Mesendoderm (in vitro differentiated cells): Measurements from ENCODE around the gene PPP2R2C.

ENCODE experiments used
- DNase-seq: peaks from one replicate; pipeline ENCODE4 v3.0.0; 2013
- H2AK5ac ChIP-seq: 2 replicates; pipeline ENCODE4 v1.6.1; 2013; ENCODE audit warnings: low read length, inconsistent platforms
- H2BK120ac ChIP-seq: 2 replicates; pipeline ENCODE4 v1.6.1; 2013; ENCODE audit warnings: low read depth, mild to moderate bottlenecking, low read length, moderate library complexity, mixed read lengths
- H2BK15ac ChIP-seq: replicated peaks from 2 replicates; pipeline ENCODE4 v1.6.1; 2013; ENCODE audit warnings: low read depth, mild to moderate bottlenecking, moderate library complexity
- H2BK5ac ChIP-seq: 2 replicates; pipeline ENCODE4 v1.6.1; 2013; ENCODE audit warnings: low read length, inconsistent platforms
- H3K18ac ChIP-seq: 2 replicates; pipeline ENCODE4 v1.6.1; 2013; ENCODE audit warnings: mild to moderate bottlenecking, low read length, mixed read lengths
- H3K23ac ChIP-seq: one replicate; pipeline ENCODE4 v1.6.1; 2013; ENCODE audit warnings: low read length
- H3K27ac ChIP-seq: 2 replicates; pipeline ENCODE4 v1.5.1; 2013; ENCODE audit warnings: low read depth, mild to moderate bottlenecking, inconsistent platforms, low read length, moderate library complexity
- H3K27me3 ChIP-seq: 2 replicates; pipeline ENCODE4 v1.6.1; 2013; ENCODE audit warnings: low read length, control low read depth, mild to moderate bottlenecking, inconsistent platforms; ENCODE audit not compliant: insufficient read depth, poor library complexity
- H3K36me3 ChIP-seq: 2 replicates; pipeline ENCODE4 v1.6.1; 2013; ENCODE audit warnings: low read length, inconsistent platforms; ENCODE audit not compliant: control insufficient read depth, insufficient read depth
- H3K4ac ChIP-seq: one replicate; pipeline ENCODE4 v1.6.1; 2013; ENCODE audit warnings: low read depth, mild to moderate bottlenecking, low read length, moderate library complexity
- H3K4me1 ChIP-seq: 2 replicates; pipeline ENCODE4 v1.6.1; 2013; ENCODE audit warnings: low read depth, low read length, inconsistent platforms; ENCODE audit not compliant: control insufficient read depth
- H3K4me2 ChIP-seq: 2 replicates; pipeline ENCODE4 v1.6.1; 2013; ENCODE audit warnings: low read length
- H3K4me3 ChIP-seq: 2 replicates; pipeline ENCODE4 v1.5.1; 2013; ENCODE audit warnings: mild to moderate bottlenecking, low read length
- H3K56ac ChIP-seq: one replicate; pipeline ENCODE4 v1.6.1; 2013; ENCODE audit warnings: low read length
- H3K79me1 ChIP-seq: 2 replicates; pipeline ENCODE4 v1.6.1; 2013; ENCODE audit warnings: low read length, inconsistent platforms
- H3K79me2 ChIP-seq: 2 replicates; pipeline ENCODE4 v1.6.1; 2013; ENCODE audit warnings: mild to moderate bottlenecking, low read length; ENCODE audit not compliant: control insufficient read depth, insufficient read depth
- H3K9ac ChIP-seq: 2 replicates; pipeline ENCODE4 v1.6.1; 2013; ENCODE audit warnings: low read length, inconsistent platforms
- H4K5ac ChIP-seq: one replicate; pipeline ENCODE4 v1.6.1; 2013; ENCODE audit warnings: low read length
- H4K8ac ChIP-seq: one replicate; pipeline ENCODE4 v1.6.1; 2013; ENCODE audit warnings: low read depth, mild to moderate bottlenecking, control low read depth, low read length, moderate library complexity
- WGBS: extraction: QIAGEN DNeasy Blood & Tissue Kit; methylation state at CpG from one replicate; pipeline ENCODE4 v1.1.7; 2013; ENCODE audit warnings: low lambda C conversion rate, missing lambda C conversion rate; ENCODE audit not compliant: insufficient coverage; ENCODE audit errors: extremely low coverage; 5-methylcytosine and 5-hydroxymethylcytosine counted together

Gene PPP2R2C

DNA sequence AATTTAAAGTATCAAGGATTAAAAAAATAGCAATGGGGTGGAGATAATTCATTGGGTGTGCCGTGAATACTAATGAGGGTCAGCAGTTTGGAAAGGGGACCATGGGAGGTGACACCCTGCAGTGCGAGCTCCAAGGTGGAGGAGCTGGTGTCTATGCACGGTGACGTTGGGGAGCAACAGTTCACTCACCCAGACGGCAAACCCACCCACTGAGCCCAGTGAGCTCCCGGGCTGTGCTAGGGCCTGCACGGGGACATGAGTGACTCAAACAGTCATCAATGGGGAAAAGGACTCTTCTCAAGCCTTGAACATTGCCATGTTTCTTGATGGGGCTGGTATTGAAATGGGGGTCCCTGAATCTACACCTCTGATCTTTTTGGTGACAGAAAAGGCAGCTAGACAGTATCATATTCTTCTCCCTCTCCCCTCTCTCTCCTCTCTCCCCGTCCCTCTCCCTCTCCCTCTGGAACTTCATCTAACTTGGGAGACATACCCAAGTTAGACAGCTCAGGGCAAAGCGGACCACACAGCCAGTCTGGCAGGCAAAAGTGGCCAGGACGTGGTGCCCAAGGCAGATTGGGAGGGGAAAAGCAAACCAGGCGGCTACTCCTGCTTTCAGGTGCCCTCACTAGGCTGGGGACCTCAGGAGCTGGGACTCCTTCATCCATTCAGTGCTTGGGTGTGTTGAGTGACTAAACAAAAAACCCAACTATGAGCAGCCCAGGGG is 26.3 kb upstream of the PPP2R2C start:
- no peak overlapping the region for H3K4ac ChIP-seq
- no peaks in the 10 kb centered on the region for H3K79me1 ChIP-seq
- H4K5ac ChIP-seq: no peak overlapping the region
- no peak overlapping the region for H3K23ac ChIP-seq
- no peak overlapping the region for H3K18ac ChIP-seq
- H3K4me3 ChIP-seq: no peak overlapping the region
- H3K27ac ChIP-seq: no peak overlapping the region
- H3K4me1 ChIP-seq: no peaks in the 10 kb centered on the region
- no peaks in the 10 kb centered on the region for H3K27me3 ChIP-seq
- H3K56ac ChIP-seq: no peak overlapping the region
- H2AK5ac ChIP-seq: no peak overlapping the region
- H2BK120ac ChIP-seq: no peak overlapping the region
- no peak for DNase-seq
- H3K79me2 ChIP-seq: no peaks in the 10 kb centered on the region
- H2BK15ac ChIP-seq: no peak overlapping the region
- no peak overlapping the region for H2BK5ac ChIP-seq
- H4K8ac ChIP-seq: no peak overlapping the region
- WGBS: no CpG with 5 or more reads among the region's 11 CpGs
- no peaks in the 10 kb centered on the region for H3K36me3 ChIP-seq
- H3K4me2 ChIP-seq: no peak overlapping the region
- H3K9ac ChIP-seq: no peak overlapping the region

DNA sequence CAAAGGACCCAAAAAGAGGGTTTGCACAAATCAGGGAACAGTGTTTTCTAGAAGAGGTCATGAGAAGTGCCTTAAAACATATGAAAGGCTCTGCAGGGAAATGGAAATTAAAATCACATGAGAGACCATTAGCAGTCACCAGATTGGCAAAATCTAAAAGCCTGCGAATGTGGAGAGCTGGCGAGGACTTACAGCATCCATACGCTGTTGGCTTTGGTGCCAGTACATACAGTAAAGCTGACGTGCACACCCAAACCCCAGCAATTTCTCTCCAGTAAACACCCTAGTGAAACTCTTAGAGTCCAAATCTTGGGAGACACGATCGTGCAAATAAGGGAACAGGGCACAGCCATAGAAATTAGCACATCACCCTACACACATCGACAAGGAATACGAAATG is 25.4 kb upstream of the PPP2R2C start:
- no peak for DNase-seq
- no peak overlapping the region for H2BK5ac ChIP-seq
- no peak overlapping the region for H3K23ac ChIP-seq
- H3K56ac ChIP-seq: no peak overlapping the region
- no peak overlapping the region for H2BK120ac ChIP-seq
- no peaks in the 10 kb centered on the region for H3K27me3 ChIP-seq
- H3K9ac ChIP-seq: no peak overlapping the region
- no peak overlapping the region for H2AK5ac ChIP-seq
- no peaks in the 10 kb centered on the region for H3K79me1 ChIP-seq
- no peak overlapping the region for H3K4ac ChIP-seq
- no peak overlapping the region for H2BK15ac ChIP-seq
- H3K79me2 ChIP-seq: no peaks in the 10 kb centered on the region
- no peaks in the 10 kb centered on the region for H3K36me3 ChIP-seq
- no peak overlapping the region for H3K4me2 ChIP-seq
- H4K8ac ChIP-seq: no peak overlapping the region
- no peak overlapping the region for H3K4me3 ChIP-seq
- H4K5ac ChIP-seq: no peak overlapping the region
- H3K27ac ChIP-seq: no peak overlapping the region
- no peak overlapping the region for H3K18ac ChIP-seq
- no CpG with 5 or more reads among the region's 8 CpGs for WGBS
- no peaks in the 10 kb centered on the region for H3K4me1 ChIP-seq

DNA sequence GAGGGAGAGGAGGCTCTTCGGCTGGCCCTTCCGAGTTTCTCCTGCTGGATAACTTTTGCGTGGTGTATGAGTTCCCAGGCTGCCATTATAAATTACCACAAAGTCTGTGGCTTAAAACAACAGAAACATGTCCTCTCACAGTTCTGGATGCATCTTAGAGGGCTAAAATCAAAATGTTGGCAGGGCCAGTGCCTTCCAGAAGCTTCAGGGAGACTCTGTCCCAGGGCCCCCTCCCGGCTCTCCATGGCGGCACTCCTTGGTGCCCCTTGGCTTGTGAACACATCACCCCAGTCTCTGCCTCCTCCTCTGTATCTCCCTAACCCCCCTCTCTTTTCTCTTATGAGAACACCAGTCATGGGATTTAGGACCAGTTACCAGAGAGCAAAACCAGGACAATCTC is 23.3 kb upstream of the PPP2R2C start:
- Histone ChIP-seq H3K4me3 (no peak overlapping the region), H3K56ac (no peak overlapping the region), H3K36me3 (no peaks in the 10 kb centered on the region), H3K27me3 (no peaks in the 10 kb centered on the region), H3K4ac (no peak overlapping the region), H3K23ac (no peak overlapping the region), H4K8ac (no peak overlapping the region), H4K5ac (no peak overlapping the region), H3K79me1 (no peaks in the 10 kb centered on the region), H3K18ac (no peak overlapping the region), H3K4me1 (no peaks in the 10 kb centered on the region), H2BK120ac (no peak overlapping the region), H3K9ac (no peak overlapping the region), H3K4me2 (no peak overlapping the region), H3K79me2 (no peaks in the 10 kb centered on the region), H3K27ac (no peak overlapping the region), H2BK5ac (no peak overlapping the region), H2AK5ac (no peak overlapping the region), H2BK15ac (no peak overlapping the region)
- WGBS: no CpG with 5 or more reads among the region's 5 CpGs
- no peak for DNase-seq

DNA sequence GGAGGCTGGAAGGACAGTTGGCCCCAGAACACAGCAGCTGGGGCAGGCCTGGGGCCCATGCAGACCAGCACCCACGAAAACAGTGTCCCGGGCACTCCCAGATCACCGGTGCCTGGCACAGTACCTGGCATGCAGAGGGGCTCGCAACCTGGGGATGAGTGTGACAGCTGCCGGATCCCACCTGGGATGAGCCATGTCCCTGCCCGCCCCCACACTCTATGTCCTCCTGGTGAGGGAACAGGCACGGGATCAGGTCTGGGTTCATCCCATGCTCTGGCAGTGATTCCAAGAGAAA is 22.8 kb upstream of the PPP2R2C start:
- Histone ChIP-seq H2BK15ac (no peak overlapping the region), H2BK5ac (no peak overlapping the region), H3K27ac (no peak overlapping the region), H3K4ac (no peak overlapping the region), H3K4me2 (no peak overlapping the region), H3K56ac (no peak overlapping the region), H3K4me3 (no peak overlapping the region), H3K79me2 (no peaks in the 10 kb centered on the region), H3K36me3 (no peaks in the 10 kb centered on the region), H3K27me3 (no peaks in the 10 kb centered on the region), H4K8ac (no peak overlapping the region), H3K79me1 (no peaks in the 10 kb centered on the region), H3K4me1 (no peaks in the 10 kb centered on the region), H2AK5ac (no peak overlapping the region), H3K9ac (no peak overlapping the region), H4K5ac (no peak overlapping the region), H3K18ac (no peak overlapping the region), H2BK120ac (no peak overlapping the region), H3K23ac (no peak overlapping the region)
- no CpG with 5 or more reads among the region's 7 CpGs for WGBS
- no peak for DNase-seq

DNA sequence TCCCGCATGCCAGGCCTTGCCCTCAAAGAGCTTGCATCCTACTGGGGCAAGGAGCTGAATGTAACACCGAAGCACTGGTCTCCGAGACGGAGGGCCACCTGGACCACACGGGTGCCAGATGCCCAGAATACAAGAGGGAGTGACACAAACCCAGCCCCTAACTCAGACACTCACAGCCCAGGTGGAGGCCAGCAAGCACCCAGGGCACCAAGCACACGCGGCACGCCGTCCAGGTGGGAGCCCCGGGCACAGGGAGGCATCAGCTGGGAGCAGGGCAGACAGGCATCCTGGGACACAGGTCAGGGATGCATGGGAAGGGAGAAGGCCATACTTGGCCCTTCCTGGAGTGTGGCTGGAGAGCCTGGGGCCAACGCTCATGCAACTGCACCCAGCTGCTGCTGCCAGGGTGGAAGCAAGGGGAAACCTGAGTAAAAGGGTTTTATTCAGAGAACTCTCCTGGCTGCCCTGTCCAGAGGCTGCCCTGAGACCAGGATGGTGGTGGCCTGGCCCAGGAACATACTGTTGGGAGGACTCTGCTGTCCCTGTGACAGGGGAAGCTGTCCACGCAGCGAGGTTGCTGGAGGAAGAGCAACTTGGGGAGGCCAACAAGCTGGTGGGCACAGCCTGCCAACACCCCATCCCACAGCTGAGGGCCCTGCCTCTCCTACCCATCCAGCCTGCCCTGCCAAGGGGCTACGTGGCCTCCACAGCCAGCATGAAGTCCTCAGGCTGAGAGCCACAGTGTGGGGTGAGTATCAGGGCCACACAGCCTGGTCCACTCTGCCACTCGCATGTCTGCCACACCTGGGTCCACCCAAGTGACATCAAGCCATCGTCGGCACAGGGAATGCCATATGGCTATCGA is 22.2 kb upstream of the PPP2R2C start:
- Histone ChIP-seq H2AK5ac (no peak overlapping the region), H3K79me2 (no peaks in the 10 kb centered on the region), H3K36me3 (no peaks in the 10 kb centered on the region), H3K56ac (no peak overlapping the region), H3K27ac (no peak overlapping the region), H3K4ac (no peak overlapping the region), H3K4me2 (no peak overlapping the region), H3K79me1 (no peaks in the 10 kb centered on the region), H3K27me3 (no peaks in the 10 kb centered on the region), H3K18ac (no peak overlapping the region), H2BK120ac (no peak overlapping the region), H3K23ac (no peak overlapping the region), H2BK5ac (no peak overlapping the region), H4K5ac (no peak overlapping the region), H3K4me1 (no peaks in the 10 kb centered on the region), H3K9ac (no peak overlapping the region), H3K4me3 (no peak overlapping the region), H2BK15ac (no peak overlapping the region), H4K8ac (no peak overlapping the region)
- no peak for DNase-seq
- WGBS: no CpG with 5 or more reads among the region's 18 CpGs
